K562 (cell line): ENCODE data around the gene MMP2.

Source experiments
- BRD9 ChIP-seq: fragments of 450-650 bp; IDR thresholded peaks from 2 replicates; pipeline ENCODE4 v1.6.1; 2018; ENCODE audit warnings: low read depth; ENCODE audit not compliant: partially characterized antibody
- CAMTA2 ChIP-seq: fragments of 250-450 bp; sonication (Bioruptor Pico); conservative IDR thresholded peaks from 2 replicates; pipeline ENCODE4 v1.5.1; 2022
- CBX5 ChIP-seq: IDR thresholded peaks from 2 replicates; pipeline ENCODE4 v1.6.1; 2014; ENCODE audit warnings: low read depth, borderline replicate concordance
- FOXK2 ChIP-seq, 2 experiments: fragments of 450-650 bp; IDR thresholded peaks in 1 of 2; conservative IDR thresholded peaks in 1 of 2; 2 replicates each; pipeline ENCODE4 v1.6.1; 2016; ENCODE audit warnings: low read depth in 2 of 2, mild to moderate bottlenecking in 1 of 2
- MIER1 ChIP-seq: fragments of 450-650 bp; IDR thresholded peaks from 2 replicates; pipeline ENCODE4 v1.6.1; 2016; ENCODE audit warnings: antibody characterized with exemption, mild to moderate bottlenecking, low read depth
- PCBP1 ChIP-seq: fragments of 200-400 bp; formaldehyde crosslinking; IDR thresholded peaks from 2 replicates; pipeline ENCODE4 v1.6.1; 2018; ENCODE audit warnings: mild to moderate bottlenecking, low read depth, low read length; ENCODE audit not compliant: poor library complexity, severe bottlenecking
- POLR2A ChIP-seq: fragments of 450-650 bp; conservative IDR thresholded peaks from 2 replicates; pipeline ENCODE4 v1.6.1; 2016
- RCOR1 ChIP-seq, 2 experiments: IDR thresholded peaks; 2 replicates each; pipeline ENCODE4 v1.6.1; 2012; ENCODE audit warnings: low read depth in 2 of 2, low read length in 2 of 2, borderline replicate concordance in 1 of 2, improper control_type of control experiment in 1 of 2
- SMARCC2 ChIP-seq: fragments of 450-650 bp; IDR thresholded peaks from 2 replicates; pipeline ENCODE4 v1.6.1; 2017; ENCODE audit warnings: antibody characterized with exemption, moderate library complexity, mild to moderate bottlenecking, low read depth
- ZZZ3 ChIP-seq: fragments of 450-650 bp; IDR thresholded peaks from 2 replicates; pipeline ENCODE4 v1.6.1; 2016; ENCODE audit warnings: antibody characterized with exemption, mild to moderate bottlenecking, moderate library complexity
- TF ChIP-seq, protein P1 (sequence below), 3 experiments: IDR thresholded peaks in 2 of 3; conservative IDR thresholded peaks in 1 of 3; 2 replicates each; pipeline ENCODE4 v1.5.1; 2011 to 2012; ENCODE audit warnings: low read length in 3 of 3, mild to moderate bottlenecking in 3 of 3, control low read depth in 2 of 3, improper control_type of control experiment in 1 of 3, inconsistent platforms in 1 of 3, low read depth in 1 of 3, mixed read lengths in 1 of 3, moderate library complexity in 1 of 3; ENCODE audit not compliant: insufficient read depth in 2 of 3
- TF ChIP-seq, protein P2 (sequence below): fragments of 450-650 bp; IDR thresholded peaks from 2 replicates; pipeline ENCODE4 v1.6.1; 2016; ENCODE audit warnings: borderline replicate concordance
- TF ChIP-seq, protein P3 (sequence below): sonication (generic); formaldehyde crosslinking; IDR thresholded peaks from 2 replicates; pipeline ENCODE4 v1.8.1; 2023; ENCODE audit warnings: mild to moderate bottlenecking, missing genetic modification reagents

DNA sequence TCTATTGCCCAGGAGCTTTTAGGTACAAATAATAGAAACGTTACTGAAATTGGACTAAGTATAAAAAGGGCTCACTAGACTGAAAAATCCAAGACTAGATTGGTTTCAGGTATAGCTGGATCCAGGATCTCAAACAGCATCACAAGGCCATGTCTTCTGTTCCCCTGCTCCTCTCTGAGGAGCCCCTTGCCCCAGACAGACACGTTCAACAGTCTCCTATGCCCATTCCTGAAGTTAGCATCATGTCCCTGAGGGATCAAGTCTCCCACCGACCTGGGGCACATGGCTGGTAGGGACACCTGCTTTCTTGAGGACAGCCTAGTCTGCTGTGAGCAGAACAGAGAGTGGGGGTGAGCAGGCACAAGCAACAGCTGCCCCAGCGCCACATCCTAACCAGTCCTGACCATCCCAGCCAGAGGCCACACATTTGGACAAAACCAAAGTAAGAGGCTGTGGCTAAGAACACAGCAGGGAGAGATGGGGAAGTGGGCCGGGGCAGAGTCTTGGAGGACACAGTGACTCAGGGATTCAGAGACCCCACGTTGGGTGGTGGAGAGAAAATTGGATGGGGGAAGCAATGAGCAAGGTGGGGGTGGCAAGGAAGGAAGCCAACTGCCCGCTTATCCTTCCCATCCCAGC is 10.5 kb upstream of the MMP2 start:
- TF ChIP-seq, protein P1, sequence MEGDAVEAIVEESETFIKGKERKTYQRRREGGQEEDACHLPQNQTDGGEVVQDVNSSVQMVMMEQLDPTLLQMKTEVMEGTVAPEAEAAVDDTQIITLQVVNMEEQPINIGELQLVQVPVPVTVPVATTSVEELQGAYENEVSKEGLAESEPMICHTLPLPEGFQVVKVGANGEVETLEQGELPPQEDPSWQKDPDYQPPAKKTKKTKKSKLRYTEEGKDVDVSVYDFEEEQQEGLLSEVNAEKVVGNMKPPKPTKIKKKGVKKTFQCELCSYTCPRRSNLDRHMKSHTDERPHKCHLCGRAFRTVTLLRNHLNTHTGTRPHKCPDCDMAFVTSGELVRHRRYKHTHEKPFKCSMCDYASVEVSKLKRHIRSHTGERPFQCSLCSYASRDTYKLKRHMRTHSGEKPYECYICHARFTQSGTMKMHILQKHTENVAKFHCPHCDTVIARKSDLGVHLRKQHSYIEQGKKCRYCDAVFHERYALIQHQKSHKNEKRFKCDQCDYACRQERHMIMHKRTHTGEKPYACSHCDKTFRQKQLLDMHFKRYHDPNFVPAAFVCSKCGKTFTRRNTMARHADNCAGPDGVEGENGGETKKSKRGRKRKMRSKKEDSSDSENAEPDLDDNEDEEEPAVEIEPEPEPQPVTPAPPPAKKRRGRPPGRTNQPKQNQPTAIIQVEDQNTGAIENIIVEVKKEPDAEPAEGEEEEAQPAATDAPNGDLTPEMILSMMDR (IDR thresholded peaks at IDR 0.05 in 2 of 3, conservative IDR thresholded peaks at IDR 0.05 in 1 of 3; ENCODE audit: insufficient read depth in 2 of 3, low read depth in 1 of 3, low read length in 3 of 3) = no peak
- no peak for TF ChIP-seq CAMTA2 (CRISPR knock-in tag)
- TF ChIP-seq RCOR1 (IDR thresholded peaks at IDR 0.05; ENCODE audit: borderline replicate concordance in 1 of 2, low read depth in 2 of 2, low read length in 2 of 2) = no peak
- TF ChIP-seq, protein P2, sequence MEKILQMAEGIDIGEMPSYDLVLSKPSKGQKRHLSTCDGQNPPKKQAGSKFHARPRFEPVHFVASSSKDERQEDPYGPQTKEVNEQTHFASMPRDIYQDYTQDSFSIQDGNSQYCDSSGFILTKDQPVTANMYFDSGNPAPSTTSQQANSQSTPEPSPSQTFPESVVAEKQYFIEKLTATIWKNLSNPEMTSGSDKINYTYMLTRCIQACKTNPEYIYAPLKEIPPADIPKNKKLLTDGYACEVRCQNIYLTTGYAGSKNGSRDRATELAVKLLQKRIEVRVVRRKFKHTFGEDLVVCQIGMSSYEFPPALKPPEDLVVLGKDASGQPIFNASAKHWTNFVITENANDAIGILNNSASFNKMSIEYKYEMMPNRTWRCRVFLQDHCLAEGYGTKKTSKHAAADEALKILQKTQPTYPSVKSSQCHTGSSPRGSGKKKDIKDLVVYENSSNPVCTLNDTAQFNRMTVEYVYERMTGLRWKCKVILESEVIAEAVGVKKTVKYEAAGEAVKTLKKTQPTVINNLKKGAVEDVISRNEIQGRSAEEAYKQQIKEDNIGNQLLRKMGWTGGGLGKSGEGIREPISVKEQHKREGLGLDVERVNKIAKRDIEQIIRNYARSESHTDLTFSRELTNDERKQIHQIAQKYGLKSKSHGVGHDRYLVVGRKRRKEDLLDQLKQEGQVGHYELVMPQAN = no peak
- TF ChIP-seq CBX5 = no peak
- TF ChIP-seq MIER1 = no peak
- TF ChIP-seq ZZZ3 = no peak
- TF ChIP-seq, protein P3, sequence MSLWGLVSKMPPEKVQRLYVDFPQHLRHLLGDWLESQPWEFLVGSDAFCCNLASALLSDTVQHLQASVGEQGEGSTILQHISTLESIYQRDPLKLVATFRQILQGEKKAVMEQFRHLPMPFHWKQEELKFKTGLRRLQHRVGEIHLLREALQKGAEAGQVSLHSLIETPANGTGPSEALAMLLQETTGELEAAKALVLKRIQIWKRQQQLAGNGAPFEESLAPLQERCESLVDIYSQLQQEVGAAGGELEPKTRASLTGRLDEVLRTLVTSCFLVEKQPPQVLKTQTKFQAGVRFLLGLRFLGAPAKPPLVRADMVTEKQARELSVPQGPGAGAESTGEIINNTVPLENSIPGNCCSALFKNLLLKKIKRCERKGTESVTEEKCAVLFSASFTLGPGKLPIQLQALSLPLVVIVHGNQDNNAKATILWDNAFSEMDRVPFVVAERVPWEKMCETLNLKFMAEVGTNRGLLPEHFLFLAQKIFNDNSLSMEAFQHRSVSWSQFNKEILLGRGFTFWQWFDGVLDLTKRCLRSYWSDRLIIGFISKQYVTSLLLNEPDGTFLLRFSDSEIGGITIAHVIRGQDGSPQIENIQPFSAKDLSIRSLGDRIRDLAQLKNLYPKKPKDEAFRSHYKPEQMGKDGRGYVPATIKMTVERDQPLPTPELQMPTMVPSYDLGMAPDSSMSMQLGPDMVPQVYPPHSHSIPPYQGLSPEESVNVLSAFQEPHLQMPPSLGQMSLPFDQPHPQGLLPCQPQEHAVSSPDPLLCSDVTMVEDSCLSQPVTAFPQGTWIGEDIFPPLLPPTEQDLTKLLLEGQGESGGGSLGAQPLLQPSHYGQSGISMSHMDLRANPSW = no peak
- no peak for TF ChIP-seq BRD9
- TF ChIP-seq SMARCC2 = no peak
- TF ChIP-seq FOXK2 (conservative IDR thresholded peaks at IDR 0.05 in 1 of 2, IDR thresholded peaks at IDR 0.05 in 1 of 2; ENCODE audit: low read depth in 2 of 2) = no peak
- no peak for TF ChIP-seq PCBP1
- TF ChIP-seq POLR2A = no peak
